ENCODE measurements around the gene IQSEC1.

Gene IQSEC1

DNA sequence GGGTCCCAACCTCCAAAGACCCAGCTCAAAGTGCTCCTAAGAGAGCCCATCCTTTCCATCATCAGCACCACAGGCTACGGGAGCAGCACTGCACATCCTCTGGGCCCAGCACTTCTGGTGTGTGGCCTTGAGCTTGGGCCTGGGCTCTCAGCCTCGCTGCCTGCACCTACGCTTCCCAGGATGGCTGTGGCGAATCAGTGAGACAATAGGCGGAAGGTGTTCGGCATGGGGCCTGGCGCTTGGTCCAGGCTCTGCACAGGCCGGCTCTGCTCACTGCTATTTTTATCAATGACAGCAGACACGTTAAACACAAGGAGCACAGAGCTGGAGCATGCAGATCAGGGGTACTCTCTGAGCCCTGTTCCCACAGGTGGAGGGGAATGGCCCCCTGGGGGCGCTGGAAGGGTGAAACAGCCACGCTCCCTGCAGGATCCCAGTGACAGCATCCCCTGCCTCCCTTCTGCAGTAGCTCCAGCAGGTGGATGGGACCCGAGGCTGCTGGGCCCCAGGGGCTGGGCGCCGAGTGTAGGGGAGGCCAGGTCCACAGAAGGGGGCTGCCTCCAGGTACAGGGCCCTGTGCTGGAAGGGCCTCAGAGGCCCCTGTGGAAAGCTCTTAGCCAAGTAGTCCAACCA, 141.8 kb downstream of the IQSEC1 start:
- Histone ChIP-seq H3K4me3 (ENCODE audit: low read depth, low read length) (no peak overlapping the region), H3K9ac (ENCODE audit: low read length) (no peak overlapping the region), H3K4me1 (ENCODE audit: control insufficient read depth, insufficient read depth, low read length) (no peaks in the 10 kb centered on the region), H3K9me3 (ENCODE audit: control insufficient read depth, insufficient read depth, low read depth, low read length) (no peaks in the 10 kb centered on the region), H3K36me3 (ENCODE audit: control insufficient read depth, insufficient read depth, low read length) (peaks cover 45% of the 10 kb centered on the region), H3K27ac (ENCODE audit: low read depth, low read length) (no peak overlapping the region), H3K27me3 (ENCODE audit: control insufficient read depth, insufficient read depth, low read length) (no peaks in the 10 kb centered on the region)

DNA sequence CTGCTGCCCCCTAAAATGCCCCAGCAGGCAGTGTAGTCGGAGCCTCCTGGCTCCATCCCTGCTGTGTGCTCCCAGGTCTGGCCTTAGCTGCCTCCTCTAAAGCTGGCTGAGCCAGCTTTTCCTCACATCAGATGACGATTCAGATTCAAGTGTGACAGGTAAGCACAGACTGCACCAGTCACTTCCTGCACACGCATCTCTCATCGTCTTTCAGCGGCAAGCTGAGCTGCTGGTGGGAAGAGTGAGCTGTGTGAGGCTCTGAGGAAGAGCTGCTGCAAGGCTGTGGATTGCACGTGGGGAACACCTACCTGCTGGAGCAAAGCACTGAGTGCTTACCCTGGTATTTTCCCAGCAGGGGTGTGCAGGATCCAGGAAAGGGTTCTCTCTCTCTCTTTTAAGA, 143.4 kb downstream of the IQSEC1 start:
- peaks cover 36% of the 10 kb centered on the region for H3K36me3 ChIP-seq (ENCODE audit: control insufficient read depth, insufficient read depth, low read length)
- no peaks in the 10 kb centered on the region for H3K4me1 ChIP-seq (ENCODE audit: control insufficient read depth, insufficient read depth, low read length)
- H3K27me3 ChIP-seq (ENCODE audit: control insufficient read depth, insufficient read depth, low read length): no peaks in the 10 kb centered on the region
- no peak overlapping the region for H3K27ac ChIP-seq (ENCODE audit: low read depth, low read length)
- no peak overlapping the region for H3K4me3 ChIP-seq (ENCODE audit: low read depth, low read length)
- no peaks in the 10 kb centered on the region for H3K9me3 ChIP-seq (ENCODE audit: control insufficient read depth, insufficient read depth, low read depth, low read length)
- no peak overlapping the region for H3K9ac ChIP-seq (ENCODE audit: low read length)

DNA sequence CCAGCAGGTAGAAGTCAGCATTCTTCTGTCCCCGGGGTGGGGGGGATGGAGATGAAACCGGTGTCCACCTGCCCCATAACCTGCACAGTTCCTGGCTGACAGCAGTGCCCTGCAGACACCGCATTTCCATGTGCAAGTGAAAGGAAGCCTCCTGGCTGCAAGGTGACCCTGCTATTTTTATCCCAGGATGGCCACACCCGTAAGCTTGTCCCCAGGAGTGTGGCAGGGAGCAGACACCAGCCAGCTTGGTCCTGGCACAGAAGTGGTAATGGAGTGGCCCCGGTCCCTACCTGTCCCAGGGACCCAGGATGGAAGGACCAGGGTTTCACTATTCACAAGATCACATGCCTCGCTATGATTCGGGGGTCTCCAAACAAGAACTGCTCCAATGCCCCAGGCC, 146.6 kb downstream of the IQSEC1 start:
- Histone ChIP-seq H3K4me3 (ENCODE audit: low read depth, low read length) (no peak overlapping the region), H3K36me3 (ENCODE audit: control insufficient read depth, insufficient read depth, low read length) (peaks cover 42% of the 10 kb centered on the region), H3K9me3 (ENCODE audit: control insufficient read depth, insufficient read depth, low read depth, low read length) (no peaks in the 10 kb centered on the region), H3K27ac (ENCODE audit: low read depth, low read length) (no peak overlapping the region), H3K4me1 (ENCODE audit: control insufficient read depth, insufficient read depth, low read length) (no peaks in the 10 kb centered on the region), H3K9ac (ENCODE audit: low read length) (no peak overlapping the region), H3K27me3 (ENCODE audit: control insufficient read depth, insufficient read depth, low read length) (no peaks in the 10 kb centered on the region)

DNA sequence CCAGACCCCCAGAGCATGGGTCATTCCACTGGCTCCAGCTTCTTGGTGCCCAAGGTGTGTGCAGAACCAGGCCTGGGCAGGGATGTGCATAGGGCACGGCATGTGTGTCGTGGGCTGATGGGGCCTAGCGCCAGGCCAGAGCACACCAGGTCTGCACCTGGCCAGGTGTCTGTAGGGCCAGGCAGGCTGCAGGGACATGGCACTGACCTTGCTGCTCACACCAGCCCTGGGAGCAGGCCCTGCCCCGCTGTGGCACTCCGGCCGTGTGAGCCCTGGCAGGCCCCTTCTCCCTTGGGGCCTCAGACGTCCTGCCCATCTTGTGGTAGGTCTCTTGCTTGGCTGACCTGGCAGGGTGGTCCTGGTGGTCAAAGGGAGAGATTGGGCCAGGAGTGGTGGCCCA, 147.6 kb downstream of the IQSEC1 start:
- H3K4me3 ChIP-seq (ENCODE audit: low read depth, low read length): no peak overlapping the region
- no peaks in the 10 kb centered on the region for H3K4me1 ChIP-seq (ENCODE audit: control insufficient read depth, insufficient read depth, low read length)
- no peak overlapping the region for H3K27ac ChIP-seq (ENCODE audit: low read depth, low read length)
- no peak overlapping the region for H3K9ac ChIP-seq (ENCODE audit: low read length)
- H3K9me3 ChIP-seq (ENCODE audit: control insufficient read depth, insufficient read depth, low read depth, low read length): no peaks in the 10 kb centered on the region
- H3K27me3 ChIP-seq (ENCODE audit: control insufficient read depth, insufficient read depth, low read length): no peaks in the 10 kb centered on the region
- peaks cover 47% of the 10 kb centered on the region for H3K36me3 ChIP-seq (ENCODE audit: control insufficient read depth, insufficient read depth, low read length)

DNA sequence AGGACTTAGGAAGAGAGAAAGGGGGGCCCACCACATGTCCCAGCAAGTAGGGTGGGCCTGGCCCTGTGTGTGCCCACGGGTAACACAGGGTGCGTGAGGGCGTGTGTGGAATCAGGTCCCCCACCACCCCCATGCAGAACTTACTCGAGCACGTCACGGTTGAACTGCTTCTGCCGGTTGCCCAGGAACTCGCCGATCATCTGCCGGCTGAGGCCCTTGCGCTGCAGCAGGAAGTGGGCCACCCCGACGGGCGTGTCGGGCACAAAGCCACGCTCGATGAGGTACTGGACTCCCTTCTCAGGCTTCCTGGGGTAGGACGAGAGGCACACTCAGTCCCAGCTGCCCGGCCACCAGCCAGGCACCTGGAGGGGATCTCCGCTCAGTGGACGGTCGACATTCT, 148.8 kb downstream of the IQSEC1 start:
- no peak overlapping the region for H3K4me3 ChIP-seq (ENCODE audit: low read depth, low read length)
- H3K4me1 ChIP-seq (ENCODE audit: control insufficient read depth, insufficient read depth, low read length): no peaks in the 10 kb centered on the region
- no peaks in the 10 kb centered on the region for H3K27me3 ChIP-seq (ENCODE audit: control insufficient read depth, insufficient read depth, low read length)
- H3K9ac ChIP-seq (ENCODE audit: low read length): no peak overlapping the region
- H3K9me3 ChIP-seq (ENCODE audit: control insufficient read depth, insufficient read depth, low read depth, low read length): no peaks in the 10 kb centered on the region
- H3K36me3 ChIP-seq (ENCODE audit: control insufficient read depth, insufficient read depth, low read length): peaks cover 57% of the 10 kb centered on the region
- no peak overlapping the region for H3K27ac ChIP-seq (ENCODE audit: low read depth, low read length)

DNA sequence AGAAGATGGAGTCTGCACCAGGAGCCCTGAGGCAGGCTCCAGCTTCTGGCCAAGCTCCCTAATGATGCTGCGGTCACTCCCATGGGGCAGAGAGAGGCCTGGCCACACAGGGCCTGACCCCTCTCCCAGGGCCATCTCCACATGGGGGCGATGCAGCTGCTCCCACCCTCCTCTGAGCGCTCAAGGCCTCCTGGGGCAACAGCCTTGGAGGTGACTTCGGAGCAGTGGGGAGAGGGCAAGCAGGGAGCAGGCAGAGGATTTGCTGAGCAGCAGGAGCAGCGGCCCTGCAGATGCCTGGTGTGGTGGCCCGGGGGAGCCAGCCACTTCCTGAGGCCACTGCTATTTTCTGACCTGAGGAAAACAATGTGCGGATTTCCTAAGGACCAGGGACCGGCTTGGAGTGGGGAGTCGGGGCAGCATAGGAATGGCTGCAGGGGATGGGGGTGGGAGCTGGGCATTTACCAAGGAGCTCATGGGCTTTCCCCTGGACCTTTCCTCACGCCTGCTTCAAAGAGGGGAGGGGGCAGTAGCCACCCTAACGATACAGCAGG, 150.3 kb downstream of the IQSEC1 start:
- Histone ChIP-seq H3K9ac (ENCODE audit: low read length) (no peak overlapping the region), H3K36me3 (ENCODE audit: control insufficient read depth, insufficient read depth, low read length) (peaks cover 62% of the 10 kb centered on the region), H3K27me3 (ENCODE audit: control insufficient read depth, insufficient read depth, low read length) (no peaks in the 10 kb centered on the region), H3K4me1 (ENCODE audit: control insufficient read depth, insufficient read depth, low read length) (no peaks in the 10 kb centered on the region), H3K4me3 (ENCODE audit: low read depth, low read length) (no peak overlapping the region), H3K27ac (ENCODE audit: low read depth, low read length) (no peak overlapping the region), H3K9me3 (ENCODE audit: control insufficient read depth, insufficient read depth, low read depth, low read length) (no peaks in the 10 kb centered on the region)

DNA sequence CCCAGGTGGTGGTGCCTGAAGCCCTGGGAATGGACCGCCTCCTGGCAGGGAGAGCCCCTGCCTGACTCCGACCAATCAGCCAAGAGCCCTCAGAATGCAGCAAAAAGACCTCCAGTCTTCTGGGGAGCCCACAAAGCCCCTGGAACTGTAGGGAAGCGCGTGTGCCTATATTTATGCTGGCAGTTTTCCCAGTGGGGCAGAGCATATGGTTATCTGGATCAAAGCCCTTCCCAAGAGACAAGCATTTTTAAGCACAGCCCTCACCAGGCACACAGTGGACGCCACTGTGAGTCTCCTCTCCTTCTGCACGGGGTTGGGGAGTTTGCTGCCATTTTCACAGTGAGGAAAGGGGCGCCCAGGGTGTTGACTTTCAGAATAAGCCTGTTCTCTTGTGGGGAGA, 150.9 kb downstream of the IQSEC1 start:
- no peak overlapping the region for H3K9ac ChIP-seq (ENCODE audit: low read length)
- H3K27me3 ChIP-seq (ENCODE audit: control insufficient read depth, insufficient read depth, low read length): no peaks in the 10 kb centered on the region
- H3K27ac ChIP-seq (ENCODE audit: low read depth, low read length): no peak overlapping the region
- no peak overlapping the region for H3K4me3 ChIP-seq (ENCODE audit: low read depth, low read length)
- H3K36me3 ChIP-seq (ENCODE audit: control insufficient read depth, insufficient read depth, low read length): peaks cover 65% of the 10 kb centered on the region
- H3K4me1 ChIP-seq (ENCODE audit: control insufficient read depth, insufficient read depth, low read length): no peaks in the 10 kb centered on the region
- no peaks in the 10 kb centered on the region for H3K9me3 ChIP-seq (ENCODE audit: control insufficient read depth, insufficient read depth, low read depth, low read length)

DNA sequence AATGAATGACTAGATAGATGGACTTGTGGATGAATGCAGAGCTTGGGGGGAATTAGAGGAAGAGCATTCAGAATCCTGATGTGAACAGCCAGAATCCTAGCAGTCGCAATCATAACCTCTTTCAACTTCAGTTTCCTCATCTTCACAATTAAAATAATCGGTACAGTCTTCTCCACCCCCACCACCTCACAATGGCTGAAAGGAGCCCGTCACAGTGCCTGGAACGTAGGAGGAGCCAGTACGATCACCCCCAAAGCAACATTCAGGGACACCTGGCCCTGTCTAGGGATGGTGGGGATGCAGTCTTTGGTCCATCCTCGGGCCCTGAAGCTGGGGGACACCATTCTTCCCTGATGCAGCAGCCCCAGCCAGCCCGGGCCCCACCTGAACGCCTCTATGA, 151.5 kb downstream of the IQSEC1 start:
- no peaks in the 10 kb centered on the region for H3K27me3 ChIP-seq (ENCODE audit: control insufficient read depth, insufficient read depth, low read length)
- no peak overlapping the region for H3K27ac ChIP-seq (ENCODE audit: low read depth, low read length)
- H3K9me3 ChIP-seq (ENCODE audit: control insufficient read depth, insufficient read depth, low read depth, low read length): no peaks in the 10 kb centered on the region
- no peaks in the 10 kb centered on the region for H3K4me1 ChIP-seq (ENCODE audit: control insufficient read depth, insufficient read depth, low read length)
- H3K36me3 ChIP-seq (ENCODE audit: control insufficient read depth, insufficient read depth, low read length): peaks cover 69% of the 10 kb centered on the region
- no peak overlapping the region for H3K4me3 ChIP-seq (ENCODE audit: low read depth, low read length)
- H3K9ac ChIP-seq (ENCODE audit: low read length): no peak overlapping the region

DNA sequence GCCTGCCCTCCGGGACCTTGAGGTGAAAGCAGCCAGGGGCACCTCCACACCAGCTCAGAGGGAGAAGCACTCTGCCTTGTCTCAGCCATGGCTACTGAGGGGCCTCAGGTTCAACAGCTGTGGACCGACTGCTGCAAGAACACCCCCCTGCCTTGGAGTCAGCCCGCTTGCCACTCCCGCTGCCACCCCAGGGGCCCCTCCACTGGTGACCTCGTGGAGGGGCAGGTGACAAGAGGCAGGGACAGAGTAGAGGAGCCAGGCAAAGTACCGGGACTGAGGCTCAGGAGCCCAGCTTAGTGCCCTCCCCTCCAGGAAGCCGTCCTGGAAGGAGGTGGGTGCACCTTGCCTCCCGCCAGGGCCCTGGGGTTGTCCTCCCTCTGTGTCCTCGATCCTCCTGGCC, 152.3 kb downstream of the IQSEC1 start:
- Histone ChIP-seq H3K9ac (ENCODE audit: low read length) (no peak overlapping the region), H3K4me1 (ENCODE audit: control insufficient read depth, insufficient read depth, low read length) (no peaks in the 10 kb centered on the region), H3K36me3 (ENCODE audit: control insufficient read depth, insufficient read depth, low read length) (peaks cover 69% of the 10 kb centered on the region), H3K27ac (ENCODE audit: low read depth, low read length) (no peak overlapping the region), H3K4me3 (ENCODE audit: low read depth, low read length) (no peak overlapping the region), H3K27me3 (ENCODE audit: control insufficient read depth, insufficient read depth, low read length) (no peaks in the 10 kb centered on the region), H3K9me3 (ENCODE audit: control insufficient read depth, insufficient read depth, low read depth, low read length) (no peaks in the 10 kb centered on the region)

DNA sequence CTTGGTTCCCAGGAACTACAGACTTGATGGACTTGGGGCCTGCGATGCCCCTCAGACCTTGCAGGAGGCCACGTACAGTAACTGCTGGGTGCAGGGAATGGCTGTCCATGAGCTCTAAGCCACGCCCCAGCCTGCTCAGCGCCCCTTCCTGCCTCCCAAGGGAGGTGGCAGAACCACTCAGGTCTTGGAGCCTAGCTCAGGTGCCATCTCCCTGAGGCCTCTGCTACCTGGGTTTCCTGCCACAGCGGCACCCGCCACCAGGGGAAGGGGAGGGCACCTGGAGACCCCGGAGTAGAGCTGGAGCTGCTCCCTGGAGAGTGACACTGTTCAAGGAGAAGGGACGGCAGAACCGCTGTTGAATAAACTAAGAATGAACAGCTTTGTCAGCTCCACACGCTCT, 154.0 kb downstream of the IQSEC1 start:
- Histone ChIP-seq H3K27ac (ENCODE audit: low read depth, low read length) (no peak overlapping the region), H3K36me3 (ENCODE audit: control insufficient read depth, insufficient read depth, low read length) (peaks cover 63% of the 10 kb centered on the region), H3K4me1 (ENCODE audit: control insufficient read depth, insufficient read depth, low read length) (no peaks in the 10 kb centered on the region), H3K9ac (ENCODE audit: low read length) (no peak overlapping the region), H3K27me3 (ENCODE audit: control insufficient read depth, insufficient read depth, low read length) (no peaks in the 10 kb centered on the region), H3K9me3 (ENCODE audit: control insufficient read depth, insufficient read depth, low read depth, low read length) (no peaks in the 10 kb centered on the region), H3K4me3 (ENCODE audit: low read depth, low read length) (no peak overlapping the region)

DNA sequence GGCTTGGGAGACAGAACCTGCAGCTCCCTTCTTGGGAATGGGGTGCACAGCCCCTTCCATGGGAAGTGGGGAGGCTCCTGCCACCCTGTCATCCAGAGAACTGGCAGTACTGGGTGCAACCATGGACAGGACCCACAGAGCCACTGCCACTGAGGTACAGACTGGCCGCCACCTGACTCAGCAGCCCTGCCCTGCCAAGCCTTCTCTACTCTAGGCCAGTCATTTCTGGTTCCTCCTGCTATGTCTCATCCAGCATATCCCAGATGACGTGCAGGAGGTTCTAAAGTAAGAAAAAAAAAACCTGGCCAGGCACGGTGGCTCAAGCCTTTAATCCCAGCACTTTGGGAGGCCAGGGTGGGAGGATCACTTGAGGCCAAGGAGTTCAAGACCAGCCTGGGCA, 155.0 kb downstream of the IQSEC1 start:
- no peaks in the 10 kb centered on the region for H3K9me3 ChIP-seq (ENCODE audit: control insufficient read depth, insufficient read depth, low read depth, low read length)
- H3K4me1 ChIP-seq (ENCODE audit: control insufficient read depth, insufficient read depth, low read length): no peaks in the 10 kb centered on the region
- no peak overlapping the region for H3K4me3 ChIP-seq (ENCODE audit: low read depth, low read length)
- no peak overlapping the region for H3K9ac ChIP-seq (ENCODE audit: low read length)
- no peaks in the 10 kb centered on the region for H3K27me3 ChIP-seq (ENCODE audit: control insufficient read depth, insufficient read depth, low read length)
- peaks cover 55% of the 10 kb centered on the region for H3K36me3 ChIP-seq (ENCODE audit: control insufficient read depth, insufficient read depth, low read length)
- H3K27ac ChIP-seq (ENCODE audit: low read depth, low read length): no peak overlapping the region
